Measurements from ENCODE around the gene RPL15. TPM values are rescaled to one million over a fixed set of nuclear protein-coding genes. Genes with fewer than 3 reads are reported as not detected.

The RPL15 gene
- total and polyA plus RNA-seq, 2 of the 8 experiments (the other 6 are each of a cell fraction or from before 2014, with no cell fraction given), result 2,819 to 6,473 TPM

- TF ChIP-seq RBBP5 (IDR thresholded peaks at IDR 0.05; ENCODE audit: borderline replicate concordance, low read depth, low read length) (peak; percentile 99), POLR2AphosphoS5 (IDR thresholded peaks at IDR 0.05; ENCODE audit: low read depth, low read length) (peak; percentile 88; the same call in 1 of the 2 replicates), SP1 (IDR thresholded peaks at IDR 0.05; ENCODE audit: low read depth, low read length) (no peak; the same call in 1 of the 2 replicates), RNF2 (IDR thresholded peaks at IDR 0.05; ENCODE audit: borderline replicate concordance, low read depth, low read length, missing control alignments, poor library complexity, severe bottlenecking) (no peak)
Observed at GRCh38 chr3:23945913-23946687, 29.2 kb downstream of the RPL15 start (continued).

Measured in H1 (cell line).